Measurements from ENCODE around the gene SNRPD1.

GRCh38 chr18:21634588-21635199 lies 22.6 kb downstream of the SNRPD1 start:
- TF ChIP-seq, protein P1, sequence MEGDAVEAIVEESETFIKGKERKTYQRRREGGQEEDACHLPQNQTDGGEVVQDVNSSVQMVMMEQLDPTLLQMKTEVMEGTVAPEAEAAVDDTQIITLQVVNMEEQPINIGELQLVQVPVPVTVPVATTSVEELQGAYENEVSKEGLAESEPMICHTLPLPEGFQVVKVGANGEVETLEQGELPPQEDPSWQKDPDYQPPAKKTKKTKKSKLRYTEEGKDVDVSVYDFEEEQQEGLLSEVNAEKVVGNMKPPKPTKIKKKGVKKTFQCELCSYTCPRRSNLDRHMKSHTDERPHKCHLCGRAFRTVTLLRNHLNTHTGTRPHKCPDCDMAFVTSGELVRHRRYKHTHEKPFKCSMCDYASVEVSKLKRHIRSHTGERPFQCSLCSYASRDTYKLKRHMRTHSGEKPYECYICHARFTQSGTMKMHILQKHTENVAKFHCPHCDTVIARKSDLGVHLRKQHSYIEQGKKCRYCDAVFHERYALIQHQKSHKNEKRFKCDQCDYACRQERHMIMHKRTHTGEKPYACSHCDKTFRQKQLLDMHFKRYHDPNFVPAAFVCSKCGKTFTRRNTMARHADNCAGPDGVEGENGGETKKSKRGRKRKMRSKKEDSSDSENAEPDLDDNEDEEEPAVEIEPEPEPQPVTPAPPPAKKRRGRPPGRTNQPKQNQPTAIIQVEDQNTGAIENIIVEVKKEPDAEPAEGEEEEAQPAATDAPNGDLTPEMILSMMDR (IDR thresholded peaks at IDR 0.05; ENCODE audit: low read depth, low read length, missing input control), result no peak
- TF ChIP-seq SP1 (IDR thresholded peaks at IDR 0.05), result no peak

Data from liver (tissue), 3 donors.